Uterus (tissue), 2 donors: ENCODE measurements around the gene MSI2.

Experiments used
- CTCF ChIP-seq, 4 experiments: fragments of 200-600 bp in 2 of 4; fragments of 450-650 bp in 2 of 4; sonication (generic) in 2 of 4; IDR thresholded peaks; one replicate each; pipeline ENCODE4 v1.5.1; 2016 to 2019; ENCODE audit warnings: antibody characterized with exemption in 4 of 4, mild to moderate bottlenecking in 2 of 4, moderate library complexity in 1 of 4
- POLR2A ChIP-seq, 2 donors: fragments of 450-650 bp; IDR thresholded peaks; one replicate each; pipeline ENCODE4 v1.6.1; 2016; ENCODE audit warnings: antibody characterized with exemption in 2 of 2, mild to moderate bottlenecking in 1 of 2, moderate library complexity in 1 of 2

GRCh38 chr17:57288773-57289121 lies 32.4 kb downstream of the MSI2 start:
- TF ChIP-seq CTCF (IDR thresholded peaks at IDR 0.05) (no peak), POLR2A (IDR thresholded peaks at IDR 0.05) (no peak)
